Pulmonary artery endothelial cell (primary cell): ENCODE data around the gene CD93. TPM values are rescaled to one million over a fixed set of nuclear protein-coding genes. Genes with fewer than 3 reads are reported as not detected.
A peak's percentile ranks its signal among the peaks of the same experiment; 100 is the strongest.

ENCODE experiments used
- DNase-seq: peaks from one replicate; pipeline ENCODE4 v3.0.0-alpha.2; 2011; ENCODE audit warnings: low read depth, low spot score
- total RNA-seq: library from RNA; depleted of rRNA; stranded (reverse); fragments of >200 nt; gene quantifications from 2 replicates; pipeline ENCODE4 v1.2.3, GENCODE V29; 2014

Gene CD93
- total RNA-seq, 1 donor from 2014 or later = 312 TPM

DNA sequence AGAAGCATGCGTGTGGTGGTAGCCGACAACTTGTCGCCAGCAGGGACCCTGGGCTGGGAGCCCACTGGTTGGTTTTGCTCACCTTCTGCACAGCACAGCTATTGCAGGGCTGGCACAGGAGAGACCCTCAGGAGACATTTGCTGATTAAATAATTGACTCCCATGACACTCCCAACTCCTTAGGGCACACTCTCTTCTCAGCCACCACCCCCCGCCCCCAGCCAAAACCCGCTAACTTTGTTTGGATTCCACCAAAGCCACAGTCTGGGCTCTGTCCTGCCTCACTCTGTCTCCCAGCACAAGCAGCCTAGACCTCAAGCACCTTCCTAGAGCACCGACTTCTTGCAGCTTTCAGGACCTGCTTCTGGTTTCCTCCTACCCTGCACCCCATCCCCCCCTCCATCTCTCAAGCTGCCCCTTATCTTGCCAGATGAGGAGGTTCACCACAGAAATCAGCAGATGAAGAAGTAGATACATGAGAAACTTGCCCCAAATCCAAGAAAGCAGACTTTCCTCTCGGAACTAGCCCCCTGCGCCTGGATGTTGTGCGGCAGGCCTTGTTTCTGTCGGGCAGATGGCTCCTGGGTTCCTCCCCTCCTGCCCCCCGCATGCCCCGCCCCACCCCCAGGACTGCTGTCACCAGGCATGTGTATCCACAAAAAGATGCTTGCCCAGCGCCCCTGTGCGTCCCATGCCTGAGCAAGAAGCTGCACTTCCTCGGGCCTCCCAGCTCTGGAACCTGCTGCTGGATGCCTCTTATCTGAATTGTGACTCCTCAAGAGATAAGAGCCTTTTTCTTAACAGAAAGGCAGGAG is 35.0 kb upstream of the CD93 start:
- DNase-seq = no peak

DNA sequence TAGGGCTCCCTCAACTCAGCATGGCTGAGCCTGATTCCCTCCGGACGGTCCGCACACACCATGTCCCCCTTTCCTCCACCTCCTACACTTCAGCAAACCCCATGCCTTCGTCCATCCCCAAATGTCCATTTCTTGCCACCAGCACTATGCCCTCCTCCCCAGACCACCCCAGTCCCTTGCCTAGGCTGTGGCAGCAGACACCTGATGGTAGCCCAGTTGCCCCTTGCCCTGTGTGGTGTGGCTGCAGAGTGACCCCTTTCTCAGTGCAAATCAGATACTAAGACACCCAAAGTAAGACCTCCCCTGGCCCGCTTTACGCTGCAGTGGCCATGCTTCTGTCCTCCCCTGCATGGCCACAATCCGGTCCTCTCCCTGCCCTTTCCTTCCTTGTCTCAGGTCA is 34.1 kb upstream of the CD93 start:
- DNase-seq = no peak

DNA sequence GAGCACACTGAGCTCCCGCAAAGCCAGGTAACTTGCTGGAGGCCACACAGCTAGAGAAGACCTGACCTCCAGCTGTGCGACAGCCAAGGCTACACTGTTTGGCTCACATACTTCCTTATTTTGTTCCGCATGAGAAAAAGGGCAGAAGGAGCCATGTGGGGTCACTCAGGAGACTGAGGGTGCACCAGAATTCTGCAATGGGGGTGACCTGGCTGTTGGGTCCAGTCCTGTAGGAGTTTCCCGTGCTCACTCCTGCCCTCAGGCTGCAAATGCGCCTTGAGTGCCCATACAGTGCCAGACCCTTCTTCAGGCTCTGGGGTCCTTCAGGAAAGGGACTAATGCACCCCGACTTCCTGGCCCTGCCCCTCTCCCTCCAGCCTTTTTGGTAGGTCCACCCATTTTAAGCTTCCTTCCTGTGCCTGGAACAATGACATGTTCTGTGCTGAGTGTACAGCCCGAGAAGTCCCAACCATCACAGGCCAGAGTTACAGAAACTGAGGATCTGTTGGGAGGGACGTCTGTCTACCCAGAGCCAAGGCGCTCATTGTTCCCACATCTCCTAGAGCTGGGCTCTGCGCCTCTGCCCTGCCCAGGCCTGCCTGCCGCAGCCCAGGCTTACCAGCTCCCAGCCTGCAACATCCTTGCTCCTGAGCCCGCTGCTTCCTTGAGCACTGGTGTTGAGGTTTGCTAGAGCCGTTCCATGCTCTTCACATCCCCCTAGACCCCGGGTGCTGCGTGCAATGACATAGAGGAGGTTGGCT is 33.5 kb upstream of the CD93 start:
- DNase-seq = no peak

DNA sequence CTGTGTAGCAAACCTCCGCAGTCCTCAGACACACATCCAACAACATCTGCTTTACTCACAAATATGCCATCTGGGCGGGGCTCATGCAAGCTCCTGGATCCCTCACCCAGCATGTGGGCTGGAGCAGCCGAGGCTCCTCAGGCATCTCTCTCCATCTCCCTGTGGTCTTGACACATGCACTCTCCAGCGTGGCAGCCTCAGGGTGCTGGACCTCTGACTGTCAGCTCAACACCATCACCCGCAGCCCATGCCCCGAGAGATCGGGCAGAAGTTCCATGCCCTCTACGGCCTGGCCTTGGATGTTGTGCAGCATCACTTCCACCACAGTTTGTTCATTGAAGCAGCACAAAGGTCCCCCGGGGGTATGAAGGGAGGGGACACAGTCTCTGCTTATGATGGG is 32.6 kb upstream of the CD93 start:
- no peak for DNase-seq

DNA sequence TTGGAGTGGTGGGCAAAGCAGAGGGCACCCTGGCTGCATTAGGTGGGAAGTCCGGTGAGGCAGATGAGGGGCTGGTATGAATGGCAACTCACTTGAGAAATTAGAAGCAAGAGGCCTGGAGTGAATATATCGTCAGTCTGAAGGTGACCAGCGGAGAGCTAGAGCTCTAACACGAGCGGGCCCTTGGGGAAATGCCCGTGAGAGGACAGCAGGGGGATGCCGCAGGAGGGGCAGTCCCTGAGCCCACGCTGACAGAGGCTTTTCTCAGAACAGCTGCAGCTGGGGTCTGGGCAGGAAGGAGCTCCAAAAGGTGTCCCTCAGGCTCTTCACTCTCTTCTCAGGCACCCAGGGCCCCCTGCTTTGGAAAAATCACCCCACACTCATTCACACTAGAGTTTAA is 32.0 kb upstream of the CD93 start:
- no peak for DNase-seq

DNA sequence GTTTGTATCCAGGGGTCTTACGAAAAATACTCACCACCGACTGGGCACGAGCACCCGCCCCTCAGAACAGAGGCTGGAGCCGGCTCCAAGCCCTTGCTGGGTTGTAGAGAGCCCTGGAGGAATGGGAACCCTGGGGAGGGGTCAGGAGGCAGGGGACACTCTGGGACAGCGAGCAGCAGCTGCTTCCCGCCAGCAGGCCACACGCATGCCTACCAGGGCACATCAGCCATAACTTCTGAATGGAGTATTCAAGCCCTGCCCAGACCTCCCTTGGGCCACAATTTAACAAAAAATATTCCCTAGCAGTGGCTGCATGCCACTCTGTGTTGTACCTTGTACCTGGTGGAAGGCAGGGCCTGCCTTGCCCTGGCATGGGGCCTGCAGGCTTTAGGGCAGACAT is 31.6 kb upstream of the CD93 start:
- DNase-seq = no peak

DNA sequence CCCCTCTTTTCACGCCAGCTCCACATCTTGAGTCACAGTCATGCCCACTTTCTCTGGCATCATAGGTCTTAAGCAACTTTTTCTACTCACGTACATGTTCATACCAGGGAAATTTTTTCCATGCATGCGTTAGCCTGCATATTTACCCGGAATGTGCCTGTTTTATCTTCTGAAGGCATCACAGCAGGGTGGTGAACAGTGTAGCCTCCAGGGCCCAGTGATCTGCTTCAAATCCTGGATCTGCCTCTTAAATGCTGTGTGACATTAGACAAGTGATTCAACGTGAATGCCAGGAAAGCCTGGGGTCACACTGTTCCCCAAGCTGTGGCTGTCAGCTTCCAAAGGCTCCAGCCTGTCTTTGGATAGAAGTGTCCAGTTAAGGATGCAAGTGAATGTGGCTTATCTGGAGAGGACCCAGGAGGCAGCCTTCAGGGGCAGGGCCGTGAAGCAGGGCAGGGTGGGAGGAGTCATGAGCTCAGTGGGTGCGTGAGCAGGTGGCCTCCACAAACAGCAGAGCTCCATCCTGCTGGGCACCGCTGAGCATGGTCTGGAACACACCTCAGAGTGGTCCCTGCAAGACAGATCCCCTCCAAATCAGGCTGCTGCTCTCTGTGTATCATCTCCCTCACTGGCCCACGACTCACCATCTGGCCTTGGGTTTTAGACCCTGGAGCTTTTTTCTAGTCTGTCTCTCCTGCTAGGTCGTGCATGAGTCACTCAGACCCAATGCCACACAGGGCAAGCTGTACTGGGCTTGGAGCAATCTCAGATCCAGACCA is 30.4 kb upstream of the CD93 start:
- no peak for DNase-seq

DNA sequence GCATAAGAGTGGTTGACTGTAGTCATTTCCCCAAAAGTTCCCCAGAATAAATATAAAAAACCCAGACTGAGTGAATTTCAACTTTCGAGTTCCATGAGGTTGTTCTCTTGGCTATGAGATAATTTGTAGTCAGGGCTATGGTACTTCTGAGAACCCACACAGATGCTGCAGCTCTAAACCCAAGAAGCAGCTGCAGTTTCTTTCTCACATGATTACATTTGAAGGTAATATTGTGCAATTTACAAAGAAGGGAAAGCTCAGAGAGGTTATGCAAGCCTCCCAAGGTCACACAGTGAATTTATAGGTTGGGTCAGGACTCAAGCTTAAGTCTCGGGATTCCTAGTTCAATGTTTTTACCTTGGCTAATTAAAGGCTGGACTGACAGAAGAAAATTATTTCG is 29.7 kb upstream of the CD93 start:
- no peak for DNase-seq

DNA sequence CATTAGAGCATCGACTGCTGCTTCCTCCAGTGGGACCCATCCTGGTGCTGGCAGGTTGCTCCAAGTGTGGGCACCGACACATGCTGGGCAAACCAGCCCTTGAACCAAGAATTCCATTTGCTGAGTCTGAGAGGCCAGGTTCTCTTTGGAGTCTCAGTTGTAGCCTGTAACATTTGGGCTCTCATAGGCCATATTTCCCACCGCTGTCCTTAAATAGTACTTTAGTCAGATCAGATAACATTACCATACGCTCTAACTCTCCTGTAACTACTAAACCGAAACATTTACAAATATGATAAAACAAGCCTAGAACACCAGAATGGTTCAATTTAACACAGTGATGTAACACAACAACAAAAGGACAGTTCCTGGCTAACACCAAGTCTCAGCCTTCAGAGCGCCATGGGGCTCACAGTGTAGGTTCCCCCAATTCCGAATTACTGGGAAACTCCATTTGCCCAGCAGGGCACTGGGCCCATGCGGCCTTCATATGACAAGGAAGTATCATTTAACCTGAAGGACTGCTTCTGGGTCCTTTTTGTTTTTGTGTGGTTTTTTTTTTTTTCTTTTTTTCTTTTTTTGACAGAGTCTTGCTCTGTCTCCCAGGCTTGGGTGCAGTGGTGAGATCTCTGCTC is 28.4 kb upstream of the CD93 start:
- no peak for DNase-seq

DNA sequence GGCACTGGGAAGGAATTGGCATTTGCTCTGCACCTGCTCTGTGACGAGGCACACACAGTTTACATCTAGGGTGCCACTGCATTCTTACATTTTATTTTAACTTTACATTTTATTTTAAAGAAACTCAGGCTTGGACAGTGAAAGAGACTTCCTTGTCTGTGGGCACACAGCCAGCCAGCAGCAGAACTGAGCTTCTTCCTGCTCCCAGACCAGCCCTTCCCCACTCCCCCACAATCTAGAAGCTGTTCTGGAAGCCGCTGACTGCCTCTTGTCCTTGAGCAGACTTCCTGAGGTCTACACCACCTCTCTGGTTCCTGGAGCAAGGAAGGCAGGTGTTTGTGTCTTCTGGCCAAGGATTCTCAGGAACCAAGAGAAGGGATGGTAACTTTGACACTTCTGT is 27.9 kb upstream of the CD93 start:
- no peak for DNase-seq

DNA sequence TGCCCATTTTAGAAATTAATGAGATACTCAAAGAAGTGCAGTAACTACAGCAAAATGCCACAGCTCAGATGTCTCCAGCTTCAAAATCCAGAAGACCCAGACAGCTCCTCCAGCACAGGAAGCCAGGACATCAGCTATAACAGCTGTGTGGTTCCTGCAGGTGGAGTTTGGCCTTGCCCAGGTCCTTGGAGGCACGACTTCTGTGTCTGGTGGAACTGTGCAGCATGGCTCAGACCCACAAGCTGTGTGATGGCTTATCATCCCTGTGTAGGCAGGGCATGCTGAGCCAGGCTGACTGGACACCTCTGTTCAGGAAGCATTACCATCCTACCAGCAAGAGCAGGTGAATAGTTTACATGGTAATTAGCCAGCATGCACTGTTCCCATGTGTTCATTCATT is 26.5 kb upstream of the CD93 start:
- DNase-seq = no peak

DNA sequence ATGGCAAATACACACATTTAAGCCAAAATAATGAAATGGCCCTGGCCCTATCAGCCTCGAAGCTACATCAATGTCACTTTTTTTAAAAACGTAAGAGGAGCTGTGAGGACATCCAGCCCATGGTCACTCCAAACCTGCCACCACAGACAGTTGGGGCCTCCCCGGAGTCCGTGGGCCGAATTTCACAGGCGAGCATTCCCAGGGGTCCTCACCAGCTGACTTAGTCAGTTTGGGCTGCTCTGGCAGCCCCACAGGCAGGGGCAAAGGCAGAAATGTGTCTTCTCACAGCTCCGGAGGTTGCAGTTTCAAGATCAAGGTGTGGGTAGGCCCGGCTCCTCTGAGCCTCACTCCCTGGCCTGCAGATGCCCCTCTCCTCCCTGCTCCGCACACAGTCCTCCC is 25.8 kb upstream of the CD93 start:
- DNase-seq = no peak

DNA sequence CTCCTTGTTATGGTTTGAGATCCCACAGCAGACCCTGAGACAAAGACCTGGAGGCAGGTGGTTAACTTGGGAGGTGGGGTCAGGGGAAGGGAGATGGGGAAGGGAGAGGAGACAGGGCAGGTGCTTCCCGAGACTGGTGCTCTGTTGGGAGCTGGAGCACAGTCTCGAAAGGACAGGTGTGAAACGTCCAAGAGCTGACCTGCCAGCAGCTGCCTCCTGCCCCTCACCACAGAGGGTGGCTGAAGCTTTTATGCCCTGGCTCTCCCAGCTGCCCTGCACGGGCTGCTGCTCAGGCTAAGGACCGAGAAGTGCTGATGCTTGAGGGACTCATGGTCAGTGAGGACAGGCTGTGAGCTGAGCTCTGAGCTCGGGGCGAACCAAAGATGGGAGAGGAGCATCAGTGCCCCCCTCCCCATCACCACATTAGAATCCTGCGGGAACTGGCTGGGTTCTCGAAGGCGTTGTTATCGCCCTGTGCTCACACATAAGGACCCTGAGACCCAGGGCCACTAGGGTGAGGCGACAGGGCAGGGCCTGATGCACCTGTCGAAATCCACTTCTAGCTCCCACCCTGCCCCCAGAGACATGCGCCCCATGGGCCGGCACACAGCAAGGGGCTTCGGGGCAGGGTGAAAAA is 25.3 kb upstream of the CD93 start:
- DNase-seq = no peak

DNA sequence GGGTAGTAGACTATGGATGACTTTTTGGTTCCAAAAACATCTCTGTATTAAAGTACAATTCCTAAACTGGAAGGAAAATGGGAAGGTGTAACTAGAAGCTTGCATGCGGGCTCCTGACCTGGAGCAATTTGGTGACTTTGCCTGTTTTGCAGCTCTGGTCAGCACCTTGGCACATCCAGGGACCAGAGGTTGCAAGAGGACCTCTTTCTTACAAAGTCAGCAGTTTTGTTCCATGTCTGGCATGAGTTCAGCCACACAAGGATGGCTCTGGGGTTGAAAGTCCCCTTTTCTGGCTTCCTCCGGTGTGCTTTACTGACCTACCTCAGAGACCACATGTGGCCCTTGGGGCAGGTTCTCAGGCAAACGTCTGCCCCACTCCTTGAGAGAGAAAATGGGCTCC is 22.7 kb upstream of the CD93 start:
- DNase-seq = no peak

DNA sequence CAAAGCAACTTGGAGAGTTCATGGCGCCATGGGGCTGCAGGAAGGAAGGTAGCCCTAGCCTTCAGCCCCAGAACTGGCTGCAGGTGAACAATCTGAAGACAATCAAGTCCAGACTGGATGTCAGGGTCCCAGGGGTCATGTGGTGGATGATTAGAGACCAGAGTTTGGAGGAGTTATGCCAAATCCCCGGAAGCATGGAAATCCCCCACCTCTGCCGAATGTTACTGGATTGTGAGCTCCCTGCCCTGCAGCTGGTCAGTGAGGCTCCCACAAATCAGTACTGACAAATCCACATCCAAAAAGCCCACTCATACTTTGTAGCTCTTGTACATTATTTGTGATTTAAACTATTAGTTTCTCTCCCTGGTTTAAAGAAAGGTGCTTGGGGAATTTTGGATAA is 21.3 kb upstream of the CD93 start:
- DNase-seq = no peak

DNA sequence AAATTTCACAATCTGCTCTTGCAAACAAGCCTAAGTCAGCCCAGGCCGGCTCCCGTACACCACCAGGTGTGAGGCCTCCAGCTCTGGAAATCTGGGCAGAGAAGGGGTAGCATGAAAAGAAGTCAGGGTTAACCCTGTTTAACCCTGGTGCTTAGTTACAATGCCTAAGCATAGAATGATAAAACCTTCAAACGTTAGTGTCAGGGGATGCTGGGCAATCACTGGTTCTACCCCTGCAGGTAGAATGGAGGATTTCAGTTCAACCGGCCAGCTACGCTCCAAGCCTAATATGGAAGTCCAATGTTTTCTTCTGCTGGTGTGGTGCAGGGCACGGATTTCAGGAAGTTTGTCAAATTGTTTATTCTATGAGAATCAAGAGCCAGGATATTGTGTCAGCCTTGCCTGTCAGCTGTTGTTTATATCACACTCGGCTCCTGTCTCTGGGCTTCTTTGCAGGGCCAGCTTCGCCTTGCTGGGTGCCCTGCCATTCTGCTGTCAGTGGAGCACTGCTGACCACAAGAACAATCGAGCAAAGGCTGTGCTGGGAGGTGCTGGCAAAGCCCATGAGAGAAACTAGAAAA is 20.2 kb upstream of the CD93 start:
- DNase-seq = peak; percentile 86

DNA sequence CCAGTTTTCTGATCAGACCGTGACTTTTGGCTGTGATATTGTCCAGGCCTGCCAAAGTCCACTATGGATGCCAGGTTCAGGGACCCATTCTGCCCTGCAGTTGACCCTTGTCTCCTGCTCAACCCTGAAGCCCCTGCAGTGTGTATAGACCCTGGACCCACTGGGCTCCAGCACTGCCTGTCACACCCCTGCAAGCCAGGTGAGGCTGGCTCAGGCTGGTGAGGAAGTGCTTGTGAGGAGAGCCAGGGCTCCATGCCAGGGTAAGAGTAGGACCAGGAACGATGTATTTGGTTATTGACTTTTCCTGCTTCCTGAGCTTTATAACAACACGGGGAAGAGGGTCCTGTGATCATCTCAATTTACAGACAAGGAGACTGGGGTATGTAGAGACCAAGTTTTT is 19.1 kb upstream of the CD93 start:
- DNase-seq = no peak

DNA sequence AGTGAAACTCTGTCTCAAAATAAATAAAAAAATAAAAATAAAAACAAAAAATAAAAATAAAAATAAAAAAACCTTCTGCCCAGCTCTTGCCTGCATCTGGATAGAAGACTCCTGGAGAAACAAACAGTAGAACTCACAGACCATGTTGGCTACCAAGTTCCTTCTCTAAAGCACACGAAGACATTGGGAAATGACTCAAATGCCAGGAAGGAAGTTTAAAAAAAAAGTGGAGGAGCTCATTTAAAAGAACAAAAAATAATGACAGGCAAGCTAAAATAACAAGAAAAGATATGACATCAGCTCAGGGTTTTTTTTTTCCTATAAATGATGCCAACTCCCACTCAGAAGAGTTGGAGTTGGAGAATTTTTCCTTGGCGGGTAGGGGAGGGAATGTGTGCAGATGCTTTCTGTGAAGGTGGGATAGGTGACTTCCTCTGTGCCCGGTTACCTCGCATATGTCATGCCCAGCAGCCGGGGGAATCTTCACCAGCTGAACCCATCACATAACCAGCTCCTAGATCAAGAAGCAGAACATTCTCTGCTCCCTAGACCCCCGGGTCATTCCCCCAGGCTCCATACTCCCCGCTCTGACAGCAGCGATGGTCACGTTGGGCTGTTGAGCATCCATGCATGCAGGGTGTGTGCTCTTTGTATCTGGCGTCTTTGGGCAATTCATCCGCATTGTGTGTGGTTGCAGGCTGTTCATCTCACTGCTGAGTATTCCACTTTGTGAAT is 17.3 kb upstream of the CD93 start:
- peak; percentile 87 for DNase-seq

DNA sequence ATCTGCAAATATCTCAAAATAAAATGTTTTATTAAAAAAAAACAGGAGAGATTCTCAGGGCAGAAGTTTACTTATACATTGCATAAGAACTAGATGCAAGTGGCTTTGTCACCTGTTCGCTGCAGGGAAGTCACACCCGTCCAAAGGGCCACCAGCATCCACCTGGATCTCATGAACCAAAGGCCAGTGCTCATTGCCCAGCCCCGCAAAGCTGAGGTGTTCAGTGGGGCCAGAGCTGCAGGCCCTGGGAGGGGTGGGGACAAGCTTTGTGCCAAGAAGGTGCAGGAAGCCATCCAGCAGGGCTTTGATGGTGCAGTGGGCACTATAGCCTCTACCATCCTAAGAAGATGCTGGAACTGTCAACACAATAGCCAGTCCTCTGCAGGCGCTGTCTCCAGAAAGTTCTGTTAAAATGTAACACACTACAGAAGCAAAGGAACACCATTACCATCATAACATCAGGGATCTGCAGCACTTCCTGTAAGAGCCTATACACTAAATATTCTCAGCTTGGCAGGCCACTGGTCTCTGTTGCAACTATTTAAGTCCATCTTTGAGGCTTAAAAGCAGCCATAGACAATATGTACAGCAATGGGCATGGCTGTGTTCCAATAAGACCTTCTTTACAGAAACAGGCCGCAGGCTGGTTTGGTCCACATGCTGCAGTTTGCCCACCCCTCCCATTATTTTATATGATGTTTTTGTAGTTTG is 15.7 kb upstream of the CD93 start:
- no peak for DNase-seq

DNA sequence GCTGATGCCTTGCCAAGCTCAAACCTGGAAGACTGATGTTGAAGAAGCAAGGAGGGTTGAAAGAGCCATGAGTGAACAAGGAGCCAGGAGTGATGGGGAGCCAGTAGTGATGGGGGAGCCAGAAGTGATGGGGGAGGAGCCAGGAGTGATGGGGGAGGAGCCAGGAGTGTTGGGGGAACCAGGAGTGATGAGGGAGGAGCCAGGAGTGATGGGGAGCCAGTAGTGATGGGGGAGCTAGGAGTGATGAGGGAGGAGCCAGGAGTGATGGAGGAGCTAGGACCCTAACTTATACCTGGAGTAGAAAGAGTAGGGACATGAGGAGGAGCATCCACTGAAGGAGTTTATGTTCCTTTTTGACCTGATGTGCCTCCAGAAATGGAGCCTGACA is 14.6 kb upstream of the CD93 start:
- DNase-seq = no peak
